Mesendoderm (in vitro differentiated cells): ENCODE data around the gene FZD10.

Experiments used
- DNase-seq: peaks from one replicate; pipeline ENCODE4 v3.0.0; 2013
- H2AK5ac ChIP-seq: 2 replicates; pipeline ENCODE4 v1.6.1; 2013; ENCODE audit warnings: low read length, inconsistent platforms
- H2BK120ac ChIP-seq: 2 replicates; pipeline ENCODE4 v1.6.1; 2013; ENCODE audit warnings: low read depth, mild to moderate bottlenecking, low read length, moderate library complexity, mixed read lengths
- H2BK15ac ChIP-seq: replicated peaks from 2 replicates; pipeline ENCODE4 v1.6.1; 2013; ENCODE audit warnings: low read depth, mild to moderate bottlenecking, moderate library complexity
- H2BK5ac ChIP-seq: 2 replicates; pipeline ENCODE4 v1.6.1; 2013; ENCODE audit warnings: low read length, inconsistent platforms
- H3K18ac ChIP-seq: 2 replicates; pipeline ENCODE4 v1.6.1; 2013; ENCODE audit warnings: mild to moderate bottlenecking, low read length, mixed read lengths
- H3K23ac ChIP-seq: one replicate; pipeline ENCODE4 v1.6.1; 2013; ENCODE audit warnings: low read length
- H3K27ac ChIP-seq: 2 replicates; pipeline ENCODE4 v1.5.1; 2013; ENCODE audit warnings: low read depth, mild to moderate bottlenecking, inconsistent platforms, low read length, moderate library complexity
- H3K27me3 ChIP-seq: 2 replicates; pipeline ENCODE4 v1.6.1; 2013; ENCODE audit warnings: low read length, control low read depth, mild to moderate bottlenecking, inconsistent platforms; ENCODE audit not compliant: insufficient read depth, poor library complexity
- H3K36me3 ChIP-seq: 2 replicates; pipeline ENCODE4 v1.6.1; 2013; ENCODE audit warnings: low read length, inconsistent platforms; ENCODE audit not compliant: control insufficient read depth, insufficient read depth
- H3K4ac ChIP-seq: one replicate; pipeline ENCODE4 v1.6.1; 2013; ENCODE audit warnings: low read depth, mild to moderate bottlenecking, low read length, moderate library complexity
- H3K4me1 ChIP-seq: 2 replicates; pipeline ENCODE4 v1.6.1; 2013; ENCODE audit warnings: low read depth, low read length, inconsistent platforms; ENCODE audit not compliant: control insufficient read depth
- H3K4me2 ChIP-seq: 2 replicates; pipeline ENCODE4 v1.6.1; 2013; ENCODE audit warnings: low read length
- H3K4me3 ChIP-seq: 2 replicates; pipeline ENCODE4 v1.5.1; 2013; ENCODE audit warnings: mild to moderate bottlenecking, low read length
- H3K56ac ChIP-seq: one replicate; pipeline ENCODE4 v1.6.1; 2013; ENCODE audit warnings: low read length
- H3K79me1 ChIP-seq: 2 replicates; pipeline ENCODE4 v1.6.1; 2013; ENCODE audit warnings: low read length, inconsistent platforms
- H3K79me2 ChIP-seq: 2 replicates; pipeline ENCODE4 v1.6.1; 2013; ENCODE audit warnings: mild to moderate bottlenecking, low read length; ENCODE audit not compliant: control insufficient read depth, insufficient read depth
- H3K9ac ChIP-seq: 2 replicates; pipeline ENCODE4 v1.6.1; 2013; ENCODE audit warnings: low read length, inconsistent platforms
- H4K5ac ChIP-seq: one replicate; pipeline ENCODE4 v1.6.1; 2013; ENCODE audit warnings: low read length
- H4K8ac ChIP-seq: one replicate; pipeline ENCODE4 v1.6.1; 2013; ENCODE audit warnings: low read depth, mild to moderate bottlenecking, control low read depth, low read length, moderate library complexity
- WGBS: extraction: QIAGEN DNeasy Blood & Tissue Kit; methylation state at CpG from one replicate; pipeline ENCODE4 v1.1.7; 2013; ENCODE audit warnings: low lambda C conversion rate, missing lambda C conversion rate; ENCODE audit not compliant: insufficient coverage; ENCODE audit errors: extremely low coverage; 5-methylcytosine and 5-hydroxymethylcytosine counted together

Gene FZD10

DNA sequence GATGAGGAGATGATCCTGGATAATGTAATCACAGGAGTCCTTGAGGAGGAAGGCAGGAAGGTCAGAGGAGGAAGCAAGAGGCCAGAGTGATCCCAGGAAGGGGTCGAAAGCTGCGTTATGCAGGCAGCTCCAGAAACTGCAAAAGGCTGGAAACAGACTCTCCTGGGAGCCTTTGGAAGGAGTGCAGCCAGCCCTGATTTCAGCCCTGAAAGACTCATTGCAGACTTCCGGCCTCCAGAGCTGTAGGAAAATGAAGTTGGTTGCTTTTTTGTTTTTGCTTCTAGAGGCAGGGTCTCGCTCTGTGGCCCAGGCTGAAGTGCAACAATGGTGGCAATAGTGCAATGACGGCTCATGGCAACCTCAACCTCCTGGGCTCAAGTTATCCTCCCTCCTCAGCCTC lies 44.6 kb upstream of the FZD10 start:
- H3K18ac ChIP-seq, result no peak overlapping the region
- no CpG with 5 or more reads among the region's 5 CpGs for WGBS

DNA sequence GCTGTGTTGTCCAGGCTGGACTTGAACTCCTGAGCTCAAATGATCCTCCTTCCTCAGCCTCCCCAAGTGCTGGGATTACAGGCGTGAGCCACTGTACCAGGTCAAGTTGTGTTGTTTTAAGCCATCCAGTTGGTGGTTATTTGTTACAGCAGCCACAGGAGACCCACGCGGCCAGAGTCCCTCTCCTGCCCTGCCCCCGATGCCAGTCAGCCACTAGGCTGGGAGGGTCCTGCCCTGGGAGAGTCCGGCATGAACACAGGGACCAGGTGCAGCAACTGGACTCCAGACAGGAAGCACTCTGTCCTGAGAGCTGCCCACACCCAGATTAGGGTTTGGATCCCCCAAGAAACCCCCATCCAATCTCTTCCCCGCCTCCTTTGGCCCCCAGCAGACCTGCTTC lies 44.1 kb upstream of the FZD10 start:
- no peak overlapping the region for H3K18ac ChIP-seq
- no peak overlapping the region for H3K27ac ChIP-seq
- no peak overlapping the region for H3K9ac ChIP-seq
- H3K79me1 ChIP-seq, result no peaks in the 10 kb centered on the region
- no peaks in the 10 kb centered on the region for H3K36me3 ChIP-seq
- no CpG with 5 or more reads among the region's 6 CpGs for WGBS
- no peak for DNase-seq
- no peak overlapping the region for H2BK15ac ChIP-seq
- H3K4me2 ChIP-seq, result no peak overlapping the region
- no peak overlapping the region for H3K4ac ChIP-seq
- H4K8ac ChIP-seq, result no peak overlapping the region
- H4K5ac ChIP-seq, result no peak overlapping the region
- H3K4me1 ChIP-seq, result no peaks in the 10 kb centered on the region
- H3K23ac ChIP-seq, result no peak overlapping the region
- H3K79me2 ChIP-seq, result no peaks in the 10 kb centered on the region
- no peak overlapping the region for H2BK120ac ChIP-seq
- H2AK5ac ChIP-seq, result no peak overlapping the region
- no peak overlapping the region for H2BK5ac ChIP-seq
- H3K27me3 ChIP-seq, result no peaks in the 10 kb centered on the region
- no peak overlapping the region for H3K4me3 ChIP-seq
- H3K56ac ChIP-seq, result no peak overlapping the region

More for the DNA sequence above, 44.6 kb upstream of the FZD10 start:
- Histone ChIP-seq H3K23ac (no peak overlapping the region), H3K27ac (no peak overlapping the region), H2AK5ac (no peak overlapping the region), H2BK15ac (no peak overlapping the region), H3K79me2 (no peaks in the 10 kb centered on the region), H3K9ac (no peak overlapping the region), H4K5ac (no peak overlapping the region), H3K27me3 (no peaks in the 10 kb centered on the region), H3K79me1 (no peaks in the 10 kb centered on the region), H3K4me1 (no peaks in the 10 kb centered on the region), H2BK120ac (no peak overlapping the region), H3K4me2 (no peak overlapping the region), H4K8ac (no peak overlapping the region), H2BK5ac (no peak overlapping the region), H3K4ac (no peak overlapping the region), H3K4me3 (no peak overlapping the region), H3K36me3 (no peaks in the 10 kb centered on the region), H3K56ac (no peak overlapping the region)
- no peak for DNase-seq

DNA sequence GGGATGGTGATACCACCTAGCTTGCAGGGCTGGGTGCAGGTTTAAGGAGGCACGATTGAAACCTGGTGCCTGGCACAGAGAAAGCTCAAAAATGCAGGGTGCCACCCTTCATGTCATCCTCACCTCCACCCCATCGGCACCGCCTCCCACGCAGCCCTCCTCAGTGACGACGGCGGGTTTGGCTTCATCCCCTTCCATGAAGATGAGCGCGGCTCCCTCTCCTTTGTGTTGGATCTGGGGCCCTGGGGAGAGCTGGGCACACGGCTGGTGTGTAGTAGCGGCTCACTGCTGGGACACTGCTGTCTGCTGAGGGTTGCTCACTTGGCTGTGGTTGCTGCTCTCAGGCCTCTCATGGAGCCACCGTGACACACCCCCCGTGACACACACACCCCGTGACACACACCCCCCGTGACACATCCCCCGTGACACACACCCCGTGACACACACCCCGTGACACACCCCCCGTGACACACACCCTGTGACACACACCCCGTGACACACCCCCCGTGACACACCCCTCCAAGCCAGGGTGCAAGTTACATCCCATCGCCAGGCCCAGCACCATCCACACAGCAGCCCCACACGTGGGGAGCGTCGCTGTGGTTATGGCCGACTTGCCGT lies 42.9 kb upstream of the FZD10 start:
- no CpG with 5 or more reads among the region's 27 CpGs for WGBS

DNA sequence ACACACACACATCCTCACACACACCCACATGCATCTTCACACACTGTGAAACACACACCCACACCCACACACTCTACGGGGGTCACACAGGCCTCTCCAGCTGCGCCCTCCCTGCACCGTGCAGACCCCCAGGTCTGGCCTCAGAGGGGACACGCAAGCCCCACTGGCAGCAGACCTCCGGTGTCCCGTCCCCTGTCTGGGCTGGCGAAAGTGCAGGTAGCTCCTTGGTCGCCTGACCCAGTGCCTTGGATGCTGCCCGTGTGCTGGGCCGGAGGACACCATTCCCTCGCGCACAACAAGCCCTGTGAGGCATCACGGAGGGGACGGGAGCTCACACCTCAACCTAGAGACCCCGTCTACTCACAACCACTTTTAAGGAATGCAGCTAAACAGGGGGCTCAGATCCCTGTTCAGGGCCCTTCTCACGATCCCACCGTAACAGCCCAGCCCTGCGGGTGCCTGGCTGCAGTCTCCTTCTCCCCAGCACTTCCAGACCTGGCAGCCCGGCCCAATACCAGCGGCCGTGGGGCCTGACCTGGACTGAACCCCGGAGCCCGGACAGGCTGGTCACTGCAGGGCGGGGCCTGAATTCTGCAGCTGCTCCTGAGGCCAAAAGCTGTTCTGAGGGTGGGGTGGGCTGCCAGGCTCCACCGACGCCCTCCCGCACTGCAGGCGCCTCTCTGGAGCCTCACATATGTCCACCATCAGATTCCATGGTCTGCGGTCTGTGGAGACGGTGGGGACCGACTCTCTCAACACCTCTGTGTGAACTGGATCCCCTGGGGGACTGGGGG lies 42.1 kb upstream of the FZD10 start:
- Histone ChIP-seq H3K79me1 (no peaks in the 10 kb centered on the region), H2BK5ac (no peak overlapping the region), H2BK120ac (no peak overlapping the region), H3K79me2 (no peaks in the 10 kb centered on the region), H4K5ac (no peak overlapping the region), H3K23ac (no peak overlapping the region), H3K9ac (no peak overlapping the region), H2BK15ac (no peak overlapping the region), H3K4me1 (no peaks in the 10 kb centered on the region), H3K4ac (no peak overlapping the region), H3K4me3 (no peak overlapping the region), H2AK5ac (no peak overlapping the region), H3K18ac (no peak overlapping the region), H3K4me2 (no peak overlapping the region), H3K56ac (no peak overlapping the region), H3K36me3 (no peaks in the 10 kb centered on the region), H4K8ac (no peak overlapping the region), H3K27ac (no peak overlapping the region), H3K27me3 (no peaks in the 10 kb centered on the region)
- DNase-seq, result no peak
- no CpG with 5 or more reads among the region's 31 CpGs for WGBS

More for the DNA sequence above, 42.9 kb upstream of the FZD10 start:
- Histone ChIP-seq H3K4me2 (no peak overlapping the region), H2AK5ac (no peak overlapping the region), H4K5ac (no peak overlapping the region), H3K4me3 (no peak overlapping the region), H2BK15ac (no peak overlapping the region), H3K79me1 (no peaks in the 10 kb centered on the region), H3K27me3 (no peaks in the 10 kb centered on the region), H3K56ac (no peak overlapping the region), H4K8ac (no peak overlapping the region), H3K79me2 (no peaks in the 10 kb centered on the region), H2BK120ac (no peak overlapping the region), H3K4ac (no peak overlapping the region), H3K23ac (no peak overlapping the region), H3K27ac (no peak overlapping the region), H3K9ac (no peak overlapping the region), H2BK5ac (no peak overlapping the region), H3K4me1 (no peaks in the 10 kb centered on the region), H3K36me3 (no peaks in the 10 kb centered on the region), H3K18ac (no peak overlapping the region)
- DNase-seq, result no peak

DNA sequence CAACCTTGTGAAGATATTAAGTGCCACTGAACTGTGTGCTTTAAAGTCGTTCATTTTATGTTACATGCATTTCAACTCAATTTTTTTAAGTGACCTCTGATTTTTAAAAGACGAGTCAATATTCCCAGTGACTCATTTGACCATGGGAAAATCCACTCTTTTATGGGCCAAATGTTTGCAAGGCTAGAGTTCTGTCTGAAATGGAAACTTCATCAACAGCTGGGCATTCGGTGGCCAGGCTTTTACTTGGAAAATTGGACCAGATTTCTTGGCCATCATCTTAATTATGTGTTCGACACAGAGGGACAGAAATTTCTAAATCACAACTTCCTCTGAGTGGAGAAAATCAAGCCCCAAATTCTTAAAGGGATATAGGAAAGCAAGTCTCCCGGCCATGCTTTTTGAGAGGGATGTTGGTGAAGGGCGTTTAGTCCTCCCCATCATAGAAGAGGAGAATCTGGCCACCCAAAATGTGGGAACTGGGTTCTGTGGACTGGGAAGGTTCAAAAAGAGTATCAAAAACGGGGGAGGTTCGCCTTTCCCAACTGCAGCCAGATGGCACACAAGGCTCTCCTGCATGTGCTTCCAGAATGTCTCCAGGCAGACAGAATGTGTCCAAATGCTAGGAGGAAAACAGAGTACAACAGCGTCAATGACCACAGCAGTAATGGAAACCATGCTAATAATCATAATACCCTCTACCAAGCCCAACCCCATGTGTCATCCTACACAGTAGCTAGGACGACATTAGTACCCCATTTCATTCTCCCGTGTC lies 40.9 kb upstream of the FZD10 start:
- no peak overlapping the region for H4K5ac ChIP-seq
- H3K18ac ChIP-seq, result no peak overlapping the region
- H2BK120ac ChIP-seq, result no peak overlapping the region
- H3K79me2 ChIP-seq, result no peaks in the 10 kb centered on the region
- no peak overlapping the region for H3K23ac ChIP-seq
- H3K4me1 ChIP-seq, result no peaks in the 10 kb centered on the region
- H3K27ac ChIP-seq, result no peak overlapping the region
- DNase-seq, result no peak
- H2BK15ac ChIP-seq, result no peak overlapping the region
- no peak overlapping the region for H2BK5ac ChIP-seq
- H3K56ac ChIP-seq, result no peak overlapping the region
- H3K4ac ChIP-seq, result no peak overlapping the region
- no peak overlapping the region for H4K8ac ChIP-seq
- no peak overlapping the region for H3K4me2 ChIP-seq
- no peak overlapping the region for H3K4me3 ChIP-seq
- no peaks in the 10 kb centered on the region for H3K27me3 ChIP-seq
- H3K36me3 ChIP-seq, result no peaks in the 10 kb centered on the region
- WGBS, result no CpG with 5 or more reads among the region's 11 CpGs
- H3K9ac ChIP-seq, result no peak overlapping the region
- no peaks in the 10 kb centered on the region for H3K79me1 ChIP-seq
- H2AK5ac ChIP-seq, result no peak overlapping the region
